HG02981 (cell line): Measurements from ENCODE around the gene ADGRE1.

Experiments
- ATAC-seq: cut with Tn5 transposase; IDR thresholded peaks from one replicate; pipeline ENCODE4 v1.9.1; 2021; ENCODE audit warnings: mild to moderate bottlenecking, moderate library complexity; ENCODE audit not compliant: unreplicated experiment

The ADGRE1 gene

DNA sequence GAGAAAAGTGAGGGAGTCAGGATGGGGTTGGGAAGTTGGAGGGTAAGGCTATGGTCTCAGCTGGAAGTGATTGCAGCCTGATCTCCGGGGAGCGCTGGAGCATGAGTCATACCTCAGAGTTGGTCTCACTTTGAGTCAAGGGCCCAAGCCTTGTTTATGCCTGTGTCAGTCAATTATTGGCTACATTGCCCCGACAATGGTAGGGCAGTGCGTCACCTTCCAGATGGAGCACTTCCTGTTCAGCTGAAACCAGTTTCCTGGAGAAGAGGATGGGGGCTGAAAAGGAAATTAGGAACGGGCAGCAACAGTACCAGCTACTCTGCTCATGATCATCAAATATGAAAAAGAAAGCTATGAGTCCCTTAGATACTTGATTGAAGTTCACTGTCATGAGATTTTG is 60.4 kb downstream of the ADGRE1 start:
- peak; percentile 69 for ATAC-seq

DNA sequence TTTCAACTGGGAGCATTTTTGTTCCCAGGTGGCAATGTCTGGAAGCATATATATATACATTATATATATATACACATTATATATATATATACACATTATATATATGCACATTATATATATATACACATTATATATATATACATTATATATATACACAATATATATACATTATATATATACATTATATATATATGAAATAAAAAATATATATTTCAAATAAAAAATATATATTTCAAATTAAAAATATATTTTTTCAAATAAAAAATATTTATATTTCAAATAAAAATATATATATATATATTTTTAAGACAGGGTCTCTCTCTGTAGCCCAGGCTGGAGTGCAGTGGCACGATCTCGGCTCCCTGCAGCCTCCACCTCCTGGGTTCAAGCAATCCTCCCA is 61.5 kb downstream of the ADGRE1 start:
- ATAC-seq = no peak

DNA sequence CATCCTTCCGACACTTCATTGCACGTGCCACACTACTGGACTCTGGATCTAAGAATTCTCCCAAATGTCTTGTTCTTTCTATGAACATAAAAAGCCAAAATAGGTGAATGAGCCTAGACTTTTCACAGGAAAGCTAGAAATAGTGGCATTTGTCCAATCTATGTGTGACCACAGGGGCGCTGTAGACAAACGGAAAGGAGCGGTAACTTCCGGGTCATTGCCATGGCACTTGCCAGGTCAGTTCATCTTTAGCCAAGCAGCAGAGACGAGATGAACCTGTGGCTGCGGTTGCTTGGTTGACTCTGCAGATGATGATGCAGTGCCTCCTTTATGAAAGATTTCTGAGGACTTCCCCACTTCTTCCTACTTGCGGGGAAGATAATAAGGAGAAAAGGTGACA is 65.6 kb downstream of the ADGRE1 start:
- ATAC-seq = no peak

DNA sequence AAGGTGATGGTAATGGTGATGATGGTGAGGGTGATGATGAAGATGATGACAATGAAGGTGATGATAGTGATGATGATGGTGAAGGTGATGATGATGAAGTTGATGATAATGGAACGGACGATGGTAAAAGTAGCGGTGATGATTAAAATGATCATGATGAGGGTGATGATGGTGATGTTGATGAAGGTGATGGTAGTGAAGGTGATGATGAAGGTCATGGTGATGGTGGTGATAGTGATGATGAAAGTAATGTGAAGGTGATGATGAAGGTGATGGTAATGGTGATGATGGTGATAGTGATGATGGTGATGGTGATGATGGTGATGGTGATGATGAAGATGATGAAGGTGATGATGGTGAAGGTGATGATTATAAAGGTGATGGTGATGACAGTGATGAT is 67.7 kb downstream of the ADGRE1 start:
- no peak for ATAC-seq

DNA sequence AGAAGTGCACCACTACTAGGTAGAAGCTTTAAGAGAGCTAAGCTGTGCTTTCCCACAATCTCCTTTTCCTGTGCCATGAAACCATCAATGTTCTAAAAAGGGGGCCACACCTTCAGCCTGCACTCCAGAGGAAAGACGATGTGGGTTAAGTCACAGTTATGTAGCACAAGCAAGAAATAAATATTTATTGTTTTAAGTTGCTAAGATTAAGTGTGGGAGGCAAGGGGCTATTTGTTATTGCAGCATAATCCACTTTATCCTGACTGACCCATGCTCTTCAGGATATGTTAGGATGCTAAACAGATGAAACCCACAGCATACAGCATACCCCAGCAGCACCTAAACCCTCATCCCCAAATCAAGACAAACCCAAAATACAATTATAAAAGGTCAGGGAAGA is 69.2 kb downstream of the ADGRE1 start:
- ATAC-seq = no peak

DNA sequence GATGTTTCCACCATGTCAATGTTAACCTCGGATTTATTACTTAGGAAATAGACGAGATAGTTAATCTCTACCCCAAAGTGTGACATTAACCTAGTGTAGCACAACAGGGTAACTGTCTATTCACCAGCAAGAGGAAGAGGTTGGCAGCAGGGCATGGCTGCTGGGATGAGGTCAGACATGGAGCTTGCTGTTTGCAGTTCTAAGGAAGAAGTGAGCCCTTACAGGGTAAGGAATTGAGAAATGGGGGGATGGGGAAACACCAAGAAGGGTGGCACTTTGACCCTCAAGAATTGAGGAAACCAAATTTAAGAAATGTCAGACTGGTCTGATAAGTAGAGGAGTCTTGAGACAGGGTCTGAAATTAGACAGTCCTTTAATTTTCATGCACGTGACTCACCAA is 71.4 kb downstream of the ADGRE1 start:
- ATAC-seq = no peak

DNA sequence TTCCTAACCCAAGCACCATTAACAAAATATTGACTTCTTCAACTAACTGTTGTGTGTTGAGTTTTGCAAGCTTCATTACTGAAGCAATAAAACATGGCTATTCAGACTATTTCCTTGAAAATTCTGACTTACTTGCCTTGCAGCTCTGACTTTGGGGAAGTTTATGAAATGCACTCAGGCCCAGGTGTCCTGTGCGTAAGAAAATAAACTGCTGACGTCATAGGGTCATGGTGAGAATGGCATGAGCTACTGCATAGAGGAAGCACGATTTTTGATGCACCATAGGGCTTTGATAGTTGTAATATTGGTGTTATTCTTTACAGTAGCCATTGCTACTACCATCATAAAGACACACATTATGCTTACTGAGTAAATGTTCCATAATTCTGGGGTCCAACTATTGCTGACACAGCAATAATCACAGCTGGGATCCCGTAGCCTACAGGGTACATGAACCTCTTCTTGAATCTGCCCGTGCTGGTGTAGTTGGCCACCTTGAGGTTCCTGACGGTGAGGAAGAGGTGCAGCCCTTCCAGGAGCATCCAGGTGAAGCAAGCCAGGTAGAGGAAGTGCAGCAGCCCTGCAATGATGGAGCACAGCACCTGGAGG is 76.0 kb downstream of the ADGRE1 start:
- ATAC-seq = no peak

DNA sequence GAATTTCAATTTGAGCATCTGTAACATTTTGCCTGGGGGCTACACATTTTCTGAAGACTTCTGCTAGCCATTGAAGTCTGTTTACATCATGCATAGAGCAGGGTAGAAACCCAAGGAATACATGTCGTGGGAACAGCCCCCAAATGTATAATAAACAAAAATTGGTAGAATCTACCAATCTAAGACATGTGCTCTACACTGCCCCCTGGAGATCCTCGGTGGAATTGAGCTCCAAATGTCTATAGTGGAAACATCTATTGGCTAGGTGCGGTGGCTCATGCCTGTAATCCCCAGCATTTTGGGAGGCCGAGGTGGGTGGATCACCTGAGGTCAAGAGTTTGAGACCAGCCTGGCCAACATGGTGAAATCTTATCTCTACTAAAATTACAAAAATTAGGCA is 76.6 kb downstream of the ADGRE1 start:
- ATAC-seq = no peak

DNA sequence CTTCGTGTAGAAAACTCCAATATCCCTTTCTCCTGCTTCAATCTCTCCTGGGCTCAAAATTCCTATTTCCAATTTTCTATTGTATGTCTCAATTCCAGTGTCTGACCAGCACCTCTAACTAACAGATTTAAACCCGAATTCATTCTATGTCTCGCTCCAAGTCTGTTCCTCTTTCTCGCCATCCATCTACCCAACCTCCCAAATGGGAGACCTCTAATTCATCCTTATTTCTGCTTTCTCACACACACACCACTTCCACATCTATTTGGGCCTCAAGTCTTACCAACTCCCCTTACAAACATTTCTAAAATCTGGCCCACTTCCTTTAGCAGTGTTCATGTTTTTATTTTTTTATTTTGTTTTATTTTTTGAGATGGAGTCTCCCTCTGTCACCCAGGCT is 80.6 kb downstream of the ADGRE1 start:
- ATAC-seq = no peak

DNA sequence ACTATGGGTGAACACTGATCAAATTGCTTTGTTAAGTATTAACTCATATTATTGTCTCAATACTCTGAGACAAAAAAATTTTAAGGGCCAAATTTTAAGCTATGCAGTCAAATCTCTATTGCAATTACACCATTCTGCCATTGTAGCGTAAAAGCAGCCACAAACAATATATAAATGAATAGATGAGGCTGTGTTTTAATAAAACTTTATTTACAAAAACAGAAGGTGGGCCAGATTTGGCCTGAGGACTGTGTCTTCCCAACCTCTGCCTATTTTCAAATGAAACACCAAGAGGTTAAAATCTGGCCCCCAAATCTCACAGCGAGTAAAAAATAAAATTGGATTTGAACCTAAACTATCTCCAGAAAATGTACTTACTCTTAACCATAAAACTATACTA is 82.1 kb downstream of the ADGRE1 start:
- ATAC-seq = no peak

DNA sequence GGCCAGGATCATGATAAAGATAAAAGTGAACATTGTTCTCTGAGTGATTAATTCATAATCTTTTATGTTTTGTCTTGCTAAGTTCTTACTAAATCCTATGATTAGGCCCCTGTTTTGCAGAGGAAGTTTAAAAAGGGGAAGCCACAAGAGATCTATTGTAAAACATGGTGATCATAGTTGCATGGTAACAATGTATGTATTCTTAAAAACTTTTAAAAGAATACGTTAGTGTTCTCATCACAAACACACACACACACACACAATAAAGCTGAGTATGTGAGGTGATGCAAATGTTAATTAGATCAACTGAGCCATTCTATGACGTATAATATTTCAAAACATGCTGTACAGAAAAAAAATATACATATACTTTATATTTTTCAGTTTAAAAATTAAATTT is 82.6 kb downstream of the ADGRE1 start:
- ATAC-seq = no peak

DNA sequence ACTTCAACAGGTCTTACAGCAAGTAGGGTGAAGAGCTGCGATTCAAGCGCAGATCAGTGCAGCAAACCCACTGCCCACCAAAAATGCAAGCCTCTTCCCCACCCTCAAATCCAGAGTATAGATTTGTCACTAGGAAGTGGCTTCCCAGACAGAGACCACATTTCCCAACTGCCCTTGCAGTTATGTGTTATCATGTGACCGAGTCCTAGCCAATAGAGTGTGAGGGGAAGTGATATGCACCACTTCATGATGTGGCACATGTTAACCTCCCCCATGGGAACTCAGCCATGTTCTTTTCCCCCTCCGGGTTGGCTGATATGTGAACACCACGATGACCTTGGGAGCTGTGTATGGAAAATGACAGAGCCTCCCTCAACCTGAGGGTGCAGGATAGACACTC is 83.1 kb downstream of the ADGRE1 start:
- ATAC-seq = no peak

DNA sequence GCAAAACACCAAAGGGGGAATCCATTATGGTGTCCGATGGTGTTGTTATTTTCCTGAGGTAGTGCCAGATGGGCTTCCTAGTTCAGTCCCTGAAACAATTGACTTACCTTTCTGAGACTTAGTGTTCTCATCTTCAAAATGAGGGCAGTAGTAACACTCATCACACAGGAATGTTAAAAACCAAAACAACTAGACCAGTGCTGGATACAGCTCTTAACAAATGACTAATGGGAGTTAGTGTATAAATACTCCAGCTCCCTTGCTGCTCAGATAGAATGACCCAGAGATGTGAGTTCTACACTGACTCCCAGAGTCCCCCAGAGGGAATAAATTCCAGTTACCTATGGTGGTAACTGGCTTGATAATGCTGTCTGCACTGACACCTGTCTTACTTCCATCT is 84.0 kb downstream of the ADGRE1 start:
- no peak for ATAC-seq

DNA sequence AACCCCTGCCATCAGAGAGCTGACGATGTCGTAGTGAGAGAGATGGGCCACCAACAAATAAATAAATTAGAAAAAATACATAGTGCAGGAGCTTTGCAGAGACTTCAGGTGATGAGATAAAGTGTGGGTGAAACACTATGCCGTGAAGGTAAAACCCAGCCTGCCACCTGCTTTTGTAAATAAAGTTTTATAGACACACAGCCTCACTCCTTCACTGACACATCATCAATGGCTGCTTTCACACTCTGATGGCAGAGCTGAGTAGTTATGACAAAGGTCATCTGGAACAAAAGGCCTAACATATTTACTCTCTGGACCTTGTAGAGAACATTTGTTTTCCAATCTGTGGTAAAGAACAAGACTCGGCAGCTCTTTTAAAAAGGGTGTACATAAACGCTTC is 88.8 kb downstream of the ADGRE1 start:
- no peak for ATAC-seq

DNA sequence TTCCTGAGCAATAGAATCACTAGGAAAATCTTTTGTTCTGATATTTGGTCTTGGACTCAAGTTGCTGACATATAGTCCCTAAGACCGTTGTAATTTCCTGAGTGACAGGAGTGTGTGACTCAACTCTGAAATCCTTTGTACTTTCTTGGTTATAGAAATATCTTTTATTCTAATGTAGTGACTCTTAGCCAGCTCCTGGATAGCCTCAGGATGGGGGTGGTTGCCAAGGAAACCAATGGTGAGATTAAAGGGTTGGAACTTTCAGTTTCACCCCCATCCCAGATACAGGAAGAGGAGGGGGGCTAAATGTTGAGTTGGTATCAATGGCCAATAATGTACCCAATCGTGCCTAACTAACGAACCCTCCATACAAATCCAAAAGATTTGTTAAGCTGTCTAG is 92.0 kb downstream of the ADGRE1 start:
- no peak for ATAC-seq

DNA sequence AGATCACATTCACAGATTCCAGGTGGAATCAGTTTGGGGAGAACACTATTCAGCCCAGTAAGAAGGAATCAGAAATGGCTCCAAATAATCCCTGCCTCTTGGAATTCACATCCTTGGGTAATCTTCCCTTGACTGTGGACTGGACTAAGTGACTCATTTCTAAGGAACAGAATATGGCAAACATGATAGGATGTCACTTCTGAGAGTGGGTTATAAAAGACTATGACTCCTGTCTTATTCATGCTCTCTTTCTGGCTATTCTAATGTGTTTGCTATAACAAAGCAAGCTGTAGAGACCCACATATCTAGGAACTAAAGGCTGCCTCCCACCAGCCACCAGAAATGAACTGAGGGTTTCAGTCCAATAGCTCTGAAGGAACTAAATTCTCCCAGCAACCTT is 96.1 kb downstream of the ADGRE1 start:
- no peak for ATAC-seq

DNA sequence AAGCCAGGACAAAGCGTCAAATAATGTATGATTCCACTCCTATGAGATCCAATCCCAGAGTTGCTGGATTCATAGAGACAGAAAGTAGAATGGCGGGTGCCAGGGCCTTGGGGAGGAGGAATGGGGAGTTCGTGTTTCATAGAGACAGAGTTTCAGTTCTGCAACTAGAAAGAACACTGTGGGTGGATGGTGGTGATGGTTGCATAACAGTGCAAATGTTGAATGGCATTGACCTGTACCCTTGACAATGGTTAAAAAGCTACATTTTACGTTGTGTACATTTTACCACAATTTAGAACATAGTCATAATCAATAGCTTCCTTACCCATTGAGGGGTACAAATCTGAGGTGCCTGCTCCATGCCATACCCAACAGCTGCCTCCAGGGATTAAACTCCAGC is 100.5 kb downstream of the ADGRE1 start:
- no peak for ATAC-seq

DNA sequence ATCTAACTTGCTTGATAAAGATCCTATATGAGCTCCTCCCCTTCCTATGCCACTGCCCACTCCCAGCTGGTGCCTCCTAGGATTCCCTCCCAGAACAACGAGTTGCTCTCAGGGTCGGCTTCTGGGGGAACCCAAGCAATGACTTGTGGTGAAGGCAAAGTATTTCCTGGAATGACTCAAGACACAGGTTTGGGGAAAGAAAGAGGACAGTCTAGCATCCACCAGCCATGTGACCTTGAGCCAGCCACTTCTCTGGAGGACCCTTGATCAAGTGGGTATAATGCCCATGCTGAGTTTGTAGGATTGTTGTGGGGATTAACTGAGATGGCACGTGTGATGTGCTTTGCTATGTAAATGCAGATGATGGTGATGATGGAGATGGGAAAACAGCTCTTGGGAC is 100.9 kb downstream of the ADGRE1 start:
- ATAC-seq = no peak
